GM19238 (cell line): ENCODE results near the gene ZNF561.
"Not testable (repeated sequence)": the region's sequence is repeated elsewhere in the genome, so short reads cannot be mapped to it uniquely, and the experiment has no call there.

ENCODE experiments used
- DNase-seq: peaks from one replicate; pipeline ENCODE4 v3.0.0; 2011; ENCODE audit warnings: low spot score; ENCODE audit not compliant: insufficient read length

The ZNF561 gene

DNA sequence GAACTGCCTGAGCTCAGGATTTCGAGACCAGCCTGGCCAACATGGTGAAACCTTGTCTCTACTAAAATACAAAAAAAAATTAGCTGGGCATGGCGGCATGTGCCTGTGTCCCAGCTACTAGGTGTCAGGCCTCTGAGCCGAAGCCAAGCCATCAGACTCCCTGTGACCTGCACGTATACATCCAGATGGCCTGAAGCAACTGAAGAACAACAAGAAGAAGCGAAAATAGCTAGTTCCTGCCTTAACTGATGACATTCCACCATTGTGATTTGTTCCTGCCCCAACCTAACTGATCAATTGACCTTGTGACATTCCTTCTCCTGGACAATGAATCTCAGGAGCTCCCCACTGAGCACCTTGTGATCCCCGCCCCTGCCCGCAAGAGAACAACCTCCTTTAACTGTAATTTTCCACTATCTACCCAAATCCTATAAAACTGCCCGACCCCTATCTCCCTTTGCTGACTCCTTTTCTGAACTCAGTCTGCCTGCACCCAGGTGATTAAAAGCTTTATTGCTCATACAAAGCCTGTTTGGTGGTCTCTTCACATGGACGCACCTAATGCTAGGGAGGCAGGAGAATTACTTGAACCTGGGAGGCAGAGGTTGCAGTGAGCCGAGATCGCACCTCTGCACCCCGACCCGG lies 38.8 kb downstream of the ZNF561 start:
- DNase-seq, result not testable (repeated sequence)

DNA sequence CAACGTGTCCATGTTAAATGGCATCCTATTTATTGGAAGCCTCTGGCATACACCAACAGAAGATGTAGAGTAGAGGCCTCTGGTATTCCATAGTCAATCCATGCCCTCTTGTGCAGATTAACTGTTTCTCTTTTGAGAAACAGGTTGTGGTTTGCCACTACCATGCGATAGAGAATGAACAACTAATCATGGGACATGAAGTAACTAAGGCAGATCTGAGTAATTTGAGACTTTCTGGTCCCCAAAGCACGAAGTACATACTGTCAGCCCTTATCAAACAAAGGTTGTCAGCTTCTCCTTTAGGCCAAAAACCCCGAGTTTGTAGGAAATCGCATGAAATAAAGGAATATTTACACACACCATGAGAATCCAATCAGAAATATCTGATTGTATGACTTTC lies 40.3 kb downstream of the ZNF561 start:
- DNase-seq, result no peak

DNA sequence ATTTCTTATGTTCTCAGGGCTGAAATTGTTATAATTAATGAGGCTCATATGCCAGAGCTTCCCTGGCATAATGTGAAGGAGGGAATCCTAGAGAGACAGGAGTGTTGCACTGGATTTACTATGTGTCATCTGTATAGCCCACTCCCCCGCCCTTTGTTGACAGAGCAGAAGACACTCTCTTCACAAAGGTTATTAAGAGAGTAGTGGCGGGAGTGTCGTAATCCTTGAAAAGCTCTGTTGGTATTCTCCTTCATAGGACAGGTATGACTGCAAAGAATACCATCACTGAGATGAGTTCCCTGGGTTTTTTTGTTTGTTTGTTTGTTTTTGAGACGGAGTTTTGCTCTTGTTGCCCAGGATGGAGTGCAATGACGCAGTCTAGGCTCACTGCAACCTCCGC lies 50.8 kb downstream of the ZNF561 start:
- DNase-seq, result no peak

DNA sequence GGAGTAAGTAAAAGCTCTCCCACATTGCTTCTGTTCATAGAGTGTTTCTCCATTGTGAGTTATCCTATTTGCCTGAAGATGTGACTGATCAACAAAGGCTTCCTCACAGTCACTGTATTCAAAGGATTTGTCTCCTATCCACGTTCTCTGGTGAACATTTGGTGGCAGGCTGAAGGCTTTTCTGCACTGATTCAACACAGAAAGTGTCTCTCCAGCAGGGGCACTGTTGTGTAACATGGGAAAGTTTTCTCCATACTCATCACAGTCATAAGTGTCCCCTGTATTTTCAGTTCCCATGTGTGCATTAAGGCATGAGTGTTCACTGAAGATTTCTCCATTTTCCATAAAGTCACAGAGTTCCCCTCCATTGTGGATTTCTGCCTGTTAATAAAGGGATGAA lies 54.3 kb downstream of the ZNF561 start:
- DNase-seq, result no peak

DNA sequence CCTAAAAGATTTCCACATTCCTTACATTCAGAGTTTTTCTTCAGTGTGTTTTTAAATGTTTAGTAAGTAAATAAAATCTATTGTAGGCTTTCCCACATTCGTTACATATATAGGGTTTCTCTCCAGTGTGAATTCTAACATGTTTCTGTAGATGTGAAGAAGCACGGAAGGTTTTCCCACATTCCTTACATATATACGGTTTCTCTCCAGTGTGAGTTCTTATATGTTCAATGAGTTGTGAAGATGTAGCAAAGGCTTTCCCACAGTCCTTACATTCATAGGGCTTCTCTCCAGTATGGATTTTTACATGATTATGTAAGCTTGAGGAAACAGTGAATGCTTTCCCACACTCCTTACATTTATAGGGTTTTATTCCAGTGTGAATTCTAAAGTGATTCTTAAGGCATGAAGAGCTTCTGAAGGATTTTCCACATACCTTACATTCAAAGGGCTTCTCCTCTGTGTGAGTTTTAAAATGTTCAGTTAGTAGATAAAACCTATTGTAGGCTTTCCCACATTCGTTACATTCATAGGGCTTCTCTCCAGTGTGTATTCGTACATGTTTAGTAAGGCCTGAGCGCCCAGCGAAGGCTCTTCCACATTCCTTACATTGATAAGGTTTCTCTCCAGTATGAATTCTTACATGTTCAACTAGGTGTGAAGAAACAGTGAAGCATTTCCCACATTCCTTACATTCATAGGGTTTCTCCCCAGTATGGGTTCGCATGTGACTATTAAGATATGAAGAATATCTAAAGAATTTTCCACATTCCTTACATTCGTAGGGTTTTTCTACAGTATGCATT lies 54.9 kb downstream of the ZNF561 start:
- DNase-seq, result no peak
